ENCODE data around the gene CLIC6.

CLIC6 gene

GRCh38 chr21:34692458-34693020 is 23.7 kb downstream of the CLIC6 start:
- Histone ChIP-seq H3K36me3 (ENCODE audit: control insufficient read depth, insufficient read depth, low read length) (no peaks in the 10 kb centered on the region), H3K4me1 (ENCODE audit: control insufficient read depth, insufficient read depth, low read length, poor library complexity, severe bottlenecking) (no peaks in the 10 kb centered on the region), H3K27ac (ENCODE audit: low read depth, low read length, severe bottlenecking) (no peak overlapping the region), H3K4me3 (ENCODE audit: extremely low read depth, insufficient read depth, low read length, poor library complexity, severe bottlenecking) (no peak overlapping the region), H3K9me3 (ENCODE audit: control insufficient read depth, low read length) (peaks cover 10% of the 10 kb centered on the region)
- WGBS, 2 experiments (ENCODE audit: insufficient coverage in 2 of 2) = 100% methylated on average over 1 of the region's 2 CpGs

- Histone ChIP-seq H3K27ac (ENCODE audit: low read depth, low read length, severe bottlenecking) (no peak overlapping the region), H3K4me3 (ENCODE audit: extremely low read depth, insufficient read depth, low read length, poor library complexity, severe bottlenecking) (no peak overlapping the region)
- WGBS, 2 experiments (ENCODE audit: insufficient coverage in 2 of 2) = 46 to 72% methylated on average over 4 to 5 of the region's 6 CpGs
Observed at GRCh38 chr21:34693192-34693810, 24.5 kb downstream of the CLIC6 start.

DNA sequence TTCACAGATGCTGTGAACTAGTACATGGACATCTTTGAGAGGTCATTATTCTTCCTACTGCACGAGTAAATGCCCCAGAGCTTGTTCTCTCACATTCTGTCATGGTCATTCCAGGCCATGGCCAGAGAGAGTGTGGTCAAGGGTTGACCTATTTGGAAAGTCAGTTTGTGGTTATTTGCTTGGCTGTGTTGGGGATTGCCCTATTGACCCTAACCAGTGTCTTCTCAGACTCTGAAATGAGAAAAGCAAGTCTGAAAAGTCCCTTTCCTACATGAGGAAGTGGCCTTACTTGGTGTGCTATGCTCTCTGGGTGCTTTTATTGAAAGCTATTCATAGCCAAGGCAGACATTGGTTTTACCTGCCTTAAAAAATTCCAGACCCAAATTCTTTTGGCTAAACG is 26.6 kb downstream of the CLIC6 start:
- Histone ChIP-seq H3K9me3 (ENCODE audit: control insufficient read depth, low read length) (peaks cover 10% of the 10 kb centered on the region), H3K36me3 (ENCODE audit: control insufficient read depth, insufficient read depth, low read length) (no peaks in the 10 kb centered on the region), H3K4me1 (ENCODE audit: control insufficient read depth, insufficient read depth, low read length, poor library complexity, severe bottlenecking) (no peaks in the 10 kb centered on the region), H3K4me3 (ENCODE audit: extremely low read depth, insufficient read depth, low read length, poor library complexity, severe bottlenecking) (no peak overlapping the region), H3K27ac (ENCODE audit: low read depth, low read length, severe bottlenecking) (no peak overlapping the region)
- WGBS, 2 experiments (ENCODE audit: insufficient coverage in 2 of 2) = 92% methylated on average over 2 of the region's 2 CpGs

More at GRCh38 chr21:34693192-34693810, 24.5 kb downstream of the CLIC6 start:
- peaks cover 10% of the 10 kb centered on the region for H3K9me3 ChIP-seq (ENCODE audit: control insufficient read depth, low read length)
- H3K36me3 ChIP-seq (ENCODE audit: control insufficient read depth, insufficient read depth, low read length) = no peaks in the 10 kb centered on the region
- no peaks in the 10 kb centered on the region for H3K4me1 ChIP-seq (ENCODE audit: control insufficient read depth, insufficient read depth, low read length, poor library complexity, severe bottlenecking)

DNA sequence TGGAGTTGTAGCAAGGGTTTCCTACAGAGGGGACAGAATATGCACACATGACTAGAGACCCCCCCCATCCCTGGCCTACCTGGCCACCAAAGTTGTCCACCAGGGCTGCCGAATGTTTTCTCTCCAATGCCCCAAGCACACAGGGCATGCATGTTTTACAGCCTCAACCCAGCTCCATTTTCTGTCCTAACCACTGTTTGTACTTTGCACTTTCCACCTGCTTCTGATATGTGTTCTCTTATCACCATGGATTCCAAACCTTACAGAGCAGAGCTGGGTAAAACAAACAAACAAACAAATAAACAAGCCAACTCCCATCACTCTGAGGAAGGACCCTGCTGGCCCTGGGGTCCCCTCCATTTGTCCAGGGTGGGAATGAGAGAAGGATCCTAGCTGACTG is 27.3 kb downstream of the CLIC6 start:
- Histone ChIP-seq H3K27ac (ENCODE audit: low read depth, low read length, severe bottlenecking) (no peak overlapping the region), H3K4me3 (ENCODE audit: extremely low read depth, insufficient read depth, low read length, poor library complexity, severe bottlenecking) (no peak overlapping the region), H3K4me1 (ENCODE audit: control insufficient read depth, insufficient read depth, low read length, poor library complexity, severe bottlenecking) (no peaks in the 10 kb centered on the region), H3K36me3 (ENCODE audit: control insufficient read depth, insufficient read depth, low read length) (no peaks in the 10 kb centered on the region), H3K9me3 (ENCODE audit: control insufficient read depth, low read length) (peaks cover 10% of the 10 kb centered on the region)
- 83 to 100% methylated on average over 1 of the region's 1 CpG for WGBS, 2 experiments (ENCODE audit: insufficient coverage in 2 of 2)

- H3K36me3 ChIP-seq (ENCODE audit: control insufficient read depth, insufficient read depth, low read length) = no peaks in the 10 kb centered on the region
- peaks cover 10% of the 10 kb centered on the region for H3K9me3 ChIP-seq (ENCODE audit: control insufficient read depth, low read length)
- no peak overlapping the region for H3K4me3 ChIP-seq (ENCODE audit: extremely low read depth, insufficient read depth, low read length, poor library complexity, severe bottlenecking)
- H3K4me1 ChIP-seq (ENCODE audit: control insufficient read depth, insufficient read depth, low read length, poor library complexity, severe bottlenecking) = no peaks in the 10 kb centered on the region
- 91 to 100% methylated on average over 3 of the region's 3 CpGs for WGBS, 2 experiments (ENCODE audit: insufficient coverage in 2 of 2)
- no peak overlapping the region for H3K27ac ChIP-seq (ENCODE audit: low read depth, low read length, severe bottlenecking)
Observed at GRCh38 chr21:34697826-34698225, 29.0 kb downstream of the CLIC6 start.

DNA sequence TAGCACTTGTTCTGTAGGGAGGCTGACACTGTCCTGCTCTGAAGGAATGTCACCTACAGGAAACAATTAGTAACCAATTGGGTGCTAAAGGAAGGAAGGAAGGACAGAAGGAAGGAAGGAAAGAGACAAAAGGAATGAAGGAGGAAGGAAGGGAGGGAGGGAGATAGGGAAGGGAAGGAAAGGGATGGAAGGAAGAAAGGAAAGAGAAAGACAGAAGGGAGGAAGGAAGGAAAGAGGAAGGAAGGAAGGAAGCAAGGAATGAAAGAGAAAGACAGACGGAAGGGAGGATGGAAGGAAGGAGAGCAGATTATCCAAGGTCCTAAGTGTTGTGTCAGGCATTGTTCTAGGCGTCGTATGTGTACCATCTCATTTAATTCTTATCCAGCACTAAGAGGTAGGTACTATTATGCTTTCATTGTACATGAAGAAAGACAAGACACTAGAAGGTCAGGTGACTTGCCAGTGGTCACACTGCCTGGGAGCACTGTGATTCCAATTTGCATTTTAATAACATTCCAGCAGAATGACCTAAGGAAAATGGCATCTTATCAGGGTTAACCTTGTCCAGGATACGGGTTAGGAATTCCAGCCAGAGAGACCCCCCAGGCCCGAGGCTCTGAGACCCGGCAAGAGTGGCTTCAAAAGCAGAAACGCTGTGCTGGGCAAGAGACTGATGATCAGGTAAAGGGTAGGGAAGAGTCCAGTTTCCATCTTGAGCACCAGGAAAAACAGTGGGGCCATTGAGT is 29.6 kb downstream of the CLIC6 start:
- WGBS, 2 experiments (ENCODE audit: insufficient coverage in 2 of 2) = 53 to 77% methylated on average over 5 of the region's 7 CpGs
- H3K36me3 ChIP-seq (ENCODE audit: control insufficient read depth, insufficient read depth, low read length) = no peaks in the 10 kb centered on the region
- H3K4me1 ChIP-seq (ENCODE audit: control insufficient read depth, insufficient read depth, low read length, poor library complexity, severe bottlenecking) = no peaks in the 10 kb centered on the region
- H3K9me3 ChIP-seq (ENCODE audit: control insufficient read depth, low read length) = peaks cover 10% of the 10 kb centered on the region
- H3K27ac ChIP-seq (ENCODE audit: low read depth, low read length, severe bottlenecking) = no peak overlapping the region
- no peak overlapping the region for H3K4me3 ChIP-seq (ENCODE audit: extremely low read depth, insufficient read depth, low read length, poor library complexity, severe bottlenecking)

- Histone ChIP-seq H3K36me3 (ENCODE audit: control insufficient read depth, insufficient read depth, low read length) (no peaks in the 10 kb centered on the region), H3K9me3 (ENCODE audit: control insufficient read depth, low read length) (no peaks in the 10 kb centered on the region), H3K27ac (ENCODE audit: low read depth, low read length, severe bottlenecking) (no peak overlapping the region), H3K4me3 (ENCODE audit: extremely low read depth, insufficient read depth, low read length, poor library complexity, severe bottlenecking) (no peak overlapping the region), H3K4me1 (ENCODE audit: control insufficient read depth, insufficient read depth, low read length, poor library complexity, severe bottlenecking) (no peaks in the 10 kb centered on the region)
- WGBS, 2 experiments (ENCODE audit: insufficient coverage in 2 of 2) = 90 to 95% methylated on average over 8 to 10 of the region's 10 CpGs
Observed at GRCh38 chr21:34700605-34701004, 31.8 kb downstream of the CLIC6 start.

GRCh38 chr21:34701726-34702125 is 32.9 kb downstream of the CLIC6 start:
- no peak overlapping the region for H3K4me3 ChIP-seq (ENCODE audit: extremely low read depth, insufficient read depth, low read length, poor library complexity, severe bottlenecking)
- no peaks in the 10 kb centered on the region for H3K4me1 ChIP-seq (ENCODE audit: control insufficient read depth, insufficient read depth, low read length, poor library complexity, severe bottlenecking)
- H3K9me3 ChIP-seq (ENCODE audit: control insufficient read depth, low read length) = no peaks in the 10 kb centered on the region
- no peak overlapping the region for H3K27ac ChIP-seq (ENCODE audit: low read depth, low read length, severe bottlenecking)
- H3K36me3 ChIP-seq (ENCODE audit: control insufficient read depth, insufficient read depth, low read length) = no peaks in the 10 kb centered on the region
- WGBS, 2 experiments (ENCODE audit: insufficient coverage in 2 of 2) = 88 to 95% methylated on average over 4 of the region's 8 CpGs

DNA sequence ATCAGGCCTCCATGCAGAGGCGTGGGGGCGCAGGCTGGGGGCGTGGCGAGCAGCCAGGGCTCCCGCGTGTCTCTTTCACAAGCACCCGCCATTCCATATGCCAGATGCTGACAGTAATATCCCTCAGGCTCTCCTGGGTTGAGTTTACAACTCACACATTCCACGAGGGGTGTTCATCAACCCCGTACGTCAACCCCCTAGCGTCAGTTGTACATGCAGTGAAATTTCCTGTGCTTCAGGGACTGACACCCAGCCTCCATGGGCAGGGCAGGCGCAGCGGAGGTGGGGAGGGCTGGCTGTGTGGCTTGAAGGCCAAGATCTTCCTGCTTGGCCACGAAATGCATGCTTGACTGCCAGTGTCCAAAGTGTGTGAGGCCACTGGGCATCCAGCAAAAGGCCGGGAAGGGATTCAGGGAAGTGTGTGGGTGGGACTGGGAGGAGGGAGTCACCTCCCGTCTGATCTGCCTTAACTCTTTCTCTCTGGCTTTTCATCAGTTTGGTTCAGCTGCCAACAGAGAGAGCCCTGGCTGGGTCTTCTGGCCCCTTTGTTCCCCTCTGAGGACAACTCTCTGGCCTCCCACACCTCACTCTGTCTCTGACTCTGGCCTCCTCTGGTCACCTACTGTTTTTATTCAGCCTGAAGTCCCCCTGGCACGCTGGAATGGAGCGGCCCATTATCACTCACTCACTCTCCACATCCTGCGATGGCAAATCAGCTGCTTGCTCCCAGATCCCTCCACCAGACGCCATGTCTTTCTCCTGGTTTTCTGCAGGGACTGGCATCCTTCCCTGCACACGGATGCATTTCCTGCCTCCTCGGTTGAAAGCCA is 33.8 kb downstream of the CLIC6 start:
- H3K4me3 ChIP-seq (ENCODE audit: extremely low read depth, insufficient read depth, low read length, poor library complexity, severe bottlenecking) = no peak overlapping the region

DNA sequence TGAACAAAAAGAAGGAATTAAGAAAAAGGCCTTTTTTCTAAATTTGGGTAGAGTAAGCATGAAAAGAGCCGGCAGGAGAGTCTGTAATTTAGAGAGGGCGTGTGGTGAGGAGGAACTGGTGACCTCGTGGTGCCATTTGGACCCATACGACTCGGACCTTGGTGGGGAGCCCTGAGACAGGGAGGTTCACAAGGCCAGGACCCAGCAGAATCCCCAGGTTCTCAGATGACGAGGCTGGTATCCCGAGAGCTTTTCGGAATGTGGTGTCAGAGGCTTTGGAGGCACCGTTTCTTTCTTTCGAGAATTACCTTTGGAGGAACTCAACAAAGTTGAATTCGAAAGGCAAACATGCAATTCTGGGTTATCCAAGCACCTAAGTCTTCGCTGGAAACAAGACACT is 34.8 kb downstream of the CLIC6 start:
- no peaks in the 10 kb centered on the region for H3K36me3 ChIP-seq (ENCODE audit: control insufficient read depth, insufficient read depth, low read length)
- no peak overlapping the region for H3K4me3 ChIP-seq (ENCODE audit: extremely low read depth, insufficient read depth, low read length, poor library complexity, severe bottlenecking)
- WGBS, 2 experiments (ENCODE audit: insufficient coverage in 2 of 2) = 97 to 98% methylated on average over 10 to 11 of the region's 12 CpGs
- H3K27ac ChIP-seq (ENCODE audit: low read depth, low read length, severe bottlenecking) = no peak overlapping the region
- H3K4me1 ChIP-seq (ENCODE audit: control insufficient read depth, insufficient read depth, low read length, poor library complexity, severe bottlenecking) = no peaks in the 10 kb centered on the region
- H3K9me3 ChIP-seq (ENCODE audit: control insufficient read depth, low read length) = no peaks in the 10 kb centered on the region

More for the DNA sequence above, 33.8 kb downstream of the CLIC6 start:
- Histone ChIP-seq H3K36me3 (ENCODE audit: control insufficient read depth, insufficient read depth, low read length) (no peaks in the 10 kb centered on the region), H3K4me1 (ENCODE audit: control insufficient read depth, insufficient read depth, low read length, poor library complexity, severe bottlenecking) (no peaks in the 10 kb centered on the region), H3K9me3 (ENCODE audit: control insufficient read depth, low read length) (no peaks in the 10 kb centered on the region), H3K27ac (ENCODE audit: low read depth, low read length, severe bottlenecking) (no peak overlapping the region)
- 92 to 98% methylated on average over 15 to 21 of the region's 22 CpGs for WGBS, 2 experiments (ENCODE audit: insufficient coverage in 2 of 2)
